ENCODE data around the gene BAAT. TPM values are rescaled to one million over a fixed set of nuclear protein-coding genes. Genes with fewer than 3 reads are reported as not detected.

BAAT gene
- total RNA-seq, 4 donors from 2014 or later, result not detected

Other genes with a start within 250 kb of the BAAT start
- 1 to 10 TPM; 3.8 to 9.3 (median 7.5) TPM for gene MRPL50, start 13.6 kb upstream of the BAAT start, total RNA-seq
- gene ZNF189, start 13.8 kb upstream of the BAAT start, total RNA-seq, result 10 to 100 TPM; 10.2 to 12.8 (median 11.5) TPM
- under 1 TPM in 1 of 4 donors, not detected in 3; 0.52 TPM for gene ALDOB, start 50.8 kb upstream of the BAAT start, total RNA-seq
- 10 to 100 TPM; 21.6 to 25.0 (median 23.1) TPM for gene RNF20, start 148.8 kb upstream of the BAAT start, total RNA-seq
- not detected for gene PPP3R2, start 210.0 kb upstream of the BAAT start, total RNA-seq